WI38 (cell line): ENCODE results near the gene PTAR1.
"Not testable (repeated sequence)": the region's sequence is repeated elsewhere in the genome, so short reads cannot be mapped to it uniquely, and the experiment has no call there.

Experiments
- H3K4me3 ChIP-seq: 2 replicates; pipeline ENCODE4 v1.5.1; 2011; ENCODE audit warnings: low read depth, mild to moderate bottlenecking, control low read depth, low read length
- CTCF ChIP-seq: IDR thresholded peaks from 2 replicates; pipeline ENCODE4 v1.5.1; 2012; ENCODE audit warnings: low read depth, mild to moderate bottlenecking, control low read depth, low read length

Gene PTAR1

DNA sequence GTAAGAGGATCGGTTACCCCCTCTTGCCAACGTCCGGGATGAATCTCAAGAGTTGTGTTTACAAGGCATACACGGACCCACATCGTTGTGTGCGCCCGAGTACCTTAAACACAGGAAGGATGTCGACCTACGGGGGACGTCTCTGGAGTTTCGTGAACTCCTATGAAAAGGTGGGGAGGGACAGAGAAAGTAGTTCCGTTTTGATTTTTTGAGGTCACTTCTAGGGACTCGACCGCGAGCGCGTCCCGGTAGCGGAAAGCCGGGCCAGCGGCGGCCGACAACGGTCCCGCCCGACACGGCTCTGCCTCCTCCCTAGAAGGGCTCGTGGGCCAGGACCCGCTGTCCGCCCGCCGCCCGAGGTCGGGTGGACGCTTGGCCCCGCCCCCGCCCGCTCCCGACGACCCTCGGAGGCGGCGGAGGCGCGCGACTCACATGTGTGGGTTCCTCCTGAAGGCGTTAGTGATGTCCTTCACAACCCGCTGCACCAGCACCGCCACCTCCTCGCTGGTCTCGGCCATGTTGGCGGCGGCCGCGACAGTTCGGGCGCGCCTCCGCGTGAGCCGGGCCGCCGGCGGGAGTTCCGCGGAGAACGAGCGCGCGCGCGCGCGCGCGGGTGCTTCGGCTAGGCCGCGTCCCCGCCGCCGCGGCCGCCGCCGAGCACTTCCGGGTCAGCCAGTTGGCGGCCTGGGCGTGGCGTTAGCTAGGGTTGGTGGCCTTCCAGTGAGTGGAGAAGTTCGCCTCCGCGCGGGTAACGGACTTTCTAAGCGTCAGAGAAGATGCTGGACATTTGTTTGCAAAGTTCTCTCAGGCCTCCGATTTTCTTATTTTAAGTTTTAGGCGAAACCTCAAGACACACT, at the start of gene PTAR1:
TSS of gene PTAR1 (minus strand) at position 591 of the 857 bp plus-strand sequence. CDS start at position 518, 73 bp downstream.
- no peak for TF ChIP-seq CTCF

DNA sequence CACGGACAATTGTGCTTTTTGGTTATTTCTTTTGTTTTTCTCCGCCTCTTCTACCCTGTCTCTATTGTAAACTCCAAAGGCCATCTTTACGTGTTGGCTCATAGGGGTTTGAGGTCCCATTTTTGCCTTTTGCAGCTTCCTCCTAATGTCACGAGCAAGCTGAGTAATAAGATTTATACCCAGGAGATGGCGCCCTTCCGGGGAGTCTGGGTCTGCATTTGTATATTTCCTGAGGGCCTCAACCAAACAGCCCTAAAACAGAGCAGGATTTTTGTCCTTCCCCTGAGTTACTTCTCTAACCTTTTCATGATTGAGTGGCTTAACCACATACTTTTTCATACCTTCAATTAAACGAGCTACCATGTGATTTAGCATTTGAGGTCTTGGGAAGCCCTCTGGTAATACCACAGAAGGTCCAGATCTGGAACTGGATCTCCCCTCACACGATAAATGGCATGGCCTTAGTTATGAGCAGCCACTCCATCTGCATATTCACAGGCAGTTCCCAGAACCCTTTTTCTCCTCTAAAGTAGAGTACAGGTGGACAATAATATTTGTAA, 49.6 kb upstream of the PTAR1 start:
- TF ChIP-seq CTCF: peak; percentile 23; the same call in 1 of the 2 replicates
- no peak overlapping the region for H3K4me3 ChIP-seq

More for the DNA sequence above, at the start of gene PTAR1:
- H3K4me3 ChIP-seq: peak within 1 kb of the TSS; percentile 92

DNA sequence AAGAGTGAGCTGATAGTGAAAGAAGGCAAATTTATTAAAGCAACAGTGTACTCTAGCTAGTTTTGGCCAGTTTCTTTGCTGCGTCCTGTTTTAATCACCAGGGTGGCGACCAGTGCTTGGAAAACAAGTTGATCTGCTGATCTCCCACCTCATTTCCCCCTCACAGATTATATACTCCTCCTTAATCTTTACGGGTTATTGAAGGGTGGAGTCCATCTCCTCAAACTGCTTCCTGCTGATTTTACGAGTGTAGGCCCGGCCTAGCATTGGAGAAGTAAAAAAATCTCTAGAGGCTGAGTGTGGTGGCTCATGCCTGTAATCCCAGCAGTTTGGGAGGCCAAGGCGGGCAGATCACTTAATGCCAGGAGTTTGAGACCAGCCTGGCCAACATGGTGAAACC, 46.8 kb upstream of the PTAR1 start:
- no peak overlapping the region for H3K4me3 ChIP-seq
- no peak for TF ChIP-seq CTCF

GRCh38 chr9:69805962-69806515, 46.2 kb upstream of the PTAR1 start:
- no peak for TF ChIP-seq CTCF
- H3K4me3 ChIP-seq: no peak overlapping the region

- no peak for TF ChIP-seq CTCF
- H3K4me3 ChIP-seq: no peak overlapping the region
These were observed 42.2 kb upstream of the PTAR1 start for GRCh38 chr9:69801989-69802388.

- not testable (repeated sequence) for H3K4me3 ChIP-seq
These were observed 40.2 kb upstream of the PTAR1 start for GRCh38 chr9:69800027-69800426.

DNA sequence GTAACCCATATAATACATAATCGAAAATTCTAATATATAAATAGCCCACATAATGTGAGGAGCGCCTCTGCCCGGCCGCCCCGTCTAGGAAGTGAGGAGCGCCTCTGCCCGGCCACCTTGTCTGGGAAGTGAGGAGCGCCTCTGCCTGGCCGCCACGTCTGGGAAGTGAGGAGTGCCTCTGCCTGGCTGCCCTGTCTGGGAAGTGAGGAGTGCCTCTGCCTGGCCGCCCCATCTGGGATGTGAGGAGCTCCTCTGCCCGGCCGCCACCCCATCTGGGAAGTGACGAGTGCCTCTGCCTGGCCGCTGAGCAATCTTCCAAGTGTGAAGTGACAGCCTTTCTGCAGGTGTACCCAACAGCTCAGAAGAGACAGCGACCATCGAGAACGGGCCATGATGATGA, 39.7 kb upstream of the PTAR1 start:
- H3K4me3 ChIP-seq: not testable (repeated sequence)

DNA sequence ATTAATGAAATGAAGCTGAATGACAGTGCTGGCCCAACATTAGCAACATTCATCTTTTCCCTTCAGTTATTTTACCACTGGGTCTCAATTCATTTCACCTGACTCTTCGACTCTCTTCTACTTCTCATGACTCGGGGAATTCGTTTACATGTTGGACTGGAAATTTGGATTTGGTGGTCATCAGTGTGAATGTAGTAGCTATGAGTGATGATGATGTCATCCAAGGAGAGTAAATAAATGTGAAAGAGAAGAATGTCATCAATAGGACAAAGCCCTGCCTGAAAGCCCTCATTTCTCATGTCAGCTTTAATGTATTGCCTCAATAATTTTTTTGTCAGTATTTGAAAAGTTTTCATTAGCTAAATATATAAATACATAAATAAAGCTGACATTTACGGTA, 38.9 kb upstream of the PTAR1 start:
- no peak overlapping the region for H3K4me3 ChIP-seq
- no peak for TF ChIP-seq CTCF
